ENCODE data around the gene CD276.
A peak's percentile ranks its signal among the peaks of the same experiment; 100 is the strongest.
"Not testable (repeated sequence)": the region's sequence is repeated elsewhere in the genome, so short reads cannot be mapped to it uniquely, and the experiment has no call there.

CD276 gene

GRCh38 chr15:73683777-73684580, at the start of gene CD276:
Gene CD276, plus strand, starts transcription at chr15:73684383. Its CDS starts 15,257 bp downstream, at chr15:73699640.
- no peaks in the 10 kb centered on the region for H3K9me3 ChIP-seq (ENCODE audit: insufficient read depth, low read depth, low read length)
- H3K27me3 ChIP-seq (ENCODE audit: insufficient read depth, low read length), result no peaks in the 10 kb centered on the region
- no peaks in the 10 kb centered on the region; the same call in 1 of the 2 replicates for H3K36me3 ChIP-seq (ENCODE audit: insufficient read depth, low read depth, low read length)
- H3K27ac ChIP-seq (ENCODE audit: low read length), result peak within 1 kb of the TSS; percentile 26
- H3K9ac ChIP-seq (ENCODE audit: low read depth, low read length), result peak within 1 kb of the TSS; percentile 81; the same call in 1 of the 2 replicates
- H3K4me1 ChIP-seq (ENCODE audit: insufficient read depth, low read length), result peaks cover 15% of the 10 kb centered on the region
- H3K4me3 ChIP-seq (ENCODE audit: low read length), result peak within 1 kb of the TSS; percentile 71

GRCh38 chr15:73637527-73637926, 46.7 kb upstream of the CD276 start:
- Histone ChIP-seq H3K9ac (ENCODE audit: low read depth, low read length) (no peak overlapping the region), H3K4me3 (ENCODE audit: low read length) (no peak overlapping the region), H3K27me3 (ENCODE audit: insufficient read depth, low read length) (peaks cover 7% of the 10 kb centered on the region), H3K4me1 (ENCODE audit: insufficient read depth, low read length) (peaks cover 4% of the 10 kb centered on the region), H3K36me3 (ENCODE audit: insufficient read depth, low read depth, low read length) (no peaks in the 10 kb centered on the region), H3K27ac (ENCODE audit: low read length) (no peak overlapping the region), H3K9me3 (ENCODE audit: insufficient read depth, low read depth, low read length) (no peaks in the 10 kb centered on the region)

GRCh38 chr15:73639464-73639863, 44.7 kb upstream of the CD276 start:
- H3K27ac ChIP-seq (ENCODE audit: low read length); H3K27me3 ChIP-seq (ENCODE audit: insufficient read depth, low read length); H3K9me3 ChIP-seq (ENCODE audit: insufficient read depth, low read depth, low read length); H3K36me3 ChIP-seq (ENCODE audit: insufficient read depth, low read depth, low read length); H3K4me3 ChIP-seq (ENCODE audit: low read length); H3K9ac ChIP-seq (ENCODE audit: low read depth, low read length); H3K4me1 ChIP-seq (ENCODE audit: insufficient read depth, low read length): not testable (repeated sequence)

GRCh38 chr15:73647259-73648013, 36.7 kb upstream of the CD276 start:
- Histone ChIP-seq H3K4me1 (ENCODE audit: insufficient read depth, low read length) (no peaks in the 10 kb centered on the region), H3K4me3 (ENCODE audit: low read length) (no peak overlapping the region), H3K27ac (ENCODE audit: low read length) (no peak overlapping the region), H3K27me3 (ENCODE audit: insufficient read depth, low read length) (no peaks in the 10 kb centered on the region), H3K9me3 (ENCODE audit: insufficient read depth, low read depth, low read length) (no peaks in the 10 kb centered on the region), H3K36me3 (ENCODE audit: insufficient read depth, low read depth, low read length) (no peaks in the 10 kb centered on the region), H3K9ac (ENCODE audit: low read depth, low read length) (no peak overlapping the region)

GRCh38 chr15:73648014-73648295, 36.2 kb upstream of the CD276 start:
- Histone ChIP-seq H3K9ac (ENCODE audit: low read depth, low read length) (no peak overlapping the region), H3K36me3 (ENCODE audit: insufficient read depth, low read depth, low read length) (no peaks in the 10 kb centered on the region), H3K27ac (ENCODE audit: low read length) (no peak overlapping the region), H3K4me1 (ENCODE audit: insufficient read depth, low read length) (no peaks in the 10 kb centered on the region), H3K4me3 (ENCODE audit: low read length) (no peak overlapping the region), H3K9me3 (ENCODE audit: insufficient read depth, low read depth, low read length) (no peaks in the 10 kb centered on the region), H3K27me3 (ENCODE audit: insufficient read depth, low read length) (no peaks in the 10 kb centered on the region)

GRCh38 chr15:73650416-73651126, 33.6 kb upstream of the CD276 start:
- no peak overlapping the region for H3K9ac ChIP-seq (ENCODE audit: low read depth, low read length)
- H3K9me3 ChIP-seq (ENCODE audit: insufficient read depth, low read depth, low read length), result no peaks in the 10 kb centered on the region
- H3K4me1 ChIP-seq (ENCODE audit: insufficient read depth, low read length), result no peaks in the 10 kb centered on the region
- H3K36me3 ChIP-seq (ENCODE audit: insufficient read depth, low read depth, low read length), result no peaks in the 10 kb centered on the region
- no peaks in the 10 kb centered on the region for H3K27me3 ChIP-seq (ENCODE audit: insufficient read depth, low read length)
- H3K27ac ChIP-seq (ENCODE audit: low read length), result no peak overlapping the region
- H3K4me3 ChIP-seq (ENCODE audit: low read length), result no peak overlapping the region

- H3K9me3 ChIP-seq (ENCODE audit: insufficient read depth, low read depth, low read length), result no peaks in the 10 kb centered on the region
- H3K4me1 ChIP-seq (ENCODE audit: insufficient read depth, low read length), result no peaks in the 10 kb centered on the region
- H3K9ac ChIP-seq (ENCODE audit: low read depth, low read length), result no peak overlapping the region
- no peak overlapping the region for H3K4me3 ChIP-seq (ENCODE audit: low read length)
- H3K36me3 ChIP-seq (ENCODE audit: insufficient read depth, low read depth, low read length), result no peaks in the 10 kb centered on the region
- no peaks in the 10 kb centered on the region for H3K27me3 ChIP-seq (ENCODE audit: insufficient read depth, low read length)
- no peak overlapping the region for H3K27ac ChIP-seq (ENCODE audit: low read length)
These were observed 29.5 kb upstream of the CD276 start for GRCh38 chr15:73654659-73655058.

- Histone ChIP-seq H3K27ac (ENCODE audit: low read length) (no peak overlapping the region), H3K9ac (ENCODE audit: low read depth, low read length) (no peak overlapping the region), H3K36me3 (ENCODE audit: insufficient read depth, low read depth, low read length) (no peaks in the 10 kb centered on the region), H3K4me1 (ENCODE audit: insufficient read depth, low read length) (no peaks in the 10 kb centered on the region), H3K9me3 (ENCODE audit: insufficient read depth, low read depth, low read length) (no peaks in the 10 kb centered on the region), H3K4me3 (ENCODE audit: low read length) (no peak overlapping the region), H3K27me3 (ENCODE audit: insufficient read depth, low read length) (no peaks in the 10 kb centered on the region)
These were observed 28.5 kb upstream of the CD276 start for GRCh38 chr15:73655724-73656123.

- Histone ChIP-seq H3K27ac (ENCODE audit: low read length) (no peak overlapping the region), H3K4me3 (ENCODE audit: low read length) (no peak overlapping the region), H3K9me3 (ENCODE audit: insufficient read depth, low read depth, low read length) (no peaks in the 10 kb centered on the region), H3K36me3 (ENCODE audit: insufficient read depth, low read depth, low read length) (no peaks in the 10 kb centered on the region), H3K4me1 (ENCODE audit: insufficient read depth, low read length) (no peaks in the 10 kb centered on the region), H3K9ac (ENCODE audit: low read depth, low read length) (no peak overlapping the region), H3K27me3 (ENCODE audit: insufficient read depth, low read length) (no peaks in the 10 kb centered on the region)
These were observed 25.5 kb upstream of the CD276 start for GRCh38 chr15:73658645-73659044.

- Histone ChIP-seq H3K4me3 (ENCODE audit: low read length) (no peak overlapping the region), H3K4me1 (ENCODE audit: insufficient read depth, low read length) (no peaks in the 10 kb centered on the region), H3K27me3 (ENCODE audit: insufficient read depth, low read length) (no peaks in the 10 kb centered on the region), H3K9me3 (ENCODE audit: insufficient read depth, low read depth, low read length) (no peaks in the 10 kb centered on the region), H3K27ac (ENCODE audit: low read length) (no peak overlapping the region), H3K36me3 (ENCODE audit: insufficient read depth, low read depth, low read length) (no peaks in the 10 kb centered on the region), H3K9ac (ENCODE audit: low read depth, low read length) (no peak overlapping the region)
These were observed 23.7 kb upstream of the CD276 start for GRCh38 chr15:73660455-73660854.

GRCh38 chr15:73674587-73674986, 9.6 kb upstream of the CD276 start:
- Histone ChIP-seq H3K4me1 (ENCODE audit: insufficient read depth, low read length) (no peaks in the 10 kb centered on the region), H3K27ac (ENCODE audit: low read length) (no peak overlapping the region), H3K27me3 (ENCODE audit: insufficient read depth, low read length) (no peaks in the 10 kb centered on the region), H3K9ac (ENCODE audit: low read depth, low read length) (no peak overlapping the region), H3K9me3 (ENCODE audit: insufficient read depth, low read depth, low read length) (no peaks in the 10 kb centered on the region), H3K4me3 (ENCODE audit: low read length) (no peak overlapping the region), H3K36me3 (ENCODE audit: insufficient read depth, low read depth, low read length) (no peaks in the 10 kb centered on the region)

Measured in iPS-20b (cell line).